K562 (cell line): ENCODE measurements around the gene WSCD2. TPM values are rescaled to one million over a fixed set of nuclear protein-coding genes. Genes with fewer than 3 reads are reported as not detected.

Experiments used
- BCLAF1 ChIP-seq, 2 experiments: fragments of 450-650 bp in 1 of 2; IDR thresholded peaks; 2 replicates each; pipeline ENCODE4 v1.6.1; 2011 to 2017; ENCODE audit warnings: low read depth in 2 of 2, antibody characterized with exemption in 1 of 2, borderline replicate concordance in 1 of 2, low read length in 1 of 2, mild to moderate bottlenecking in 1 of 2, mixed read lengths in 1 of 2; ENCODE audit not compliant: control insufficient read depth in 1 of 2
- ELF4 ChIP-seq: fragments of 450-650 bp; formaldehyde crosslinking; IDR thresholded peaks from 2 replicates; pipeline ENCODE4 v1.4.0; 2022; ENCODE audit warnings: missing genetic modification characterization
- ETV1 ChIP-seq: fragments of 450-650 bp; conservative IDR thresholded peaks from 2 replicates; pipeline ENCODE4 v1.6.1; 2016; ENCODE audit warnings: missing genetic modification characterization, control low read depth, low read depth, missing compliant biosample characterization
- MIER1 ChIP-seq: fragments of 450-650 bp; IDR thresholded peaks from 2 replicates; pipeline ENCODE4 v1.6.1; 2016; ENCODE audit warnings: antibody characterized with exemption, mild to moderate bottlenecking, low read depth
- MITF ChIP-seq: IDR thresholded peaks from 2 replicates; pipeline ENCODE4 v1.6.1; 2014; ENCODE audit warnings: antibody characterized with exemption
- NBN ChIP-seq: fragments of 450-650 bp; IDR thresholded peaks from 2 replicates; pipeline ENCODE4 v1.6.1; 2016; ENCODE audit warnings: low read depth, mild to moderate bottlenecking
- NFRKB ChIP-seq: fragments of 450-650 bp; IDR thresholded peaks from 2 replicates; pipeline ENCODE4 v1.6.1; 2016; ENCODE audit warnings: low read depth
- XRCC5 ChIP-seq: fragments of 200-400 bp; formaldehyde crosslinking; IDR thresholded peaks from 2 replicates; pipeline ENCODE4 v1.6.1; 2017; ENCODE audit warnings: low read depth, mild to moderate bottlenecking, low read length
- ZBTB1 ChIP-seq: sonication (generic); formaldehyde crosslinking; IDR thresholded peaks from 2 replicates; pipeline ENCODE4 v1.8.1; 2023; ENCODE audit warnings: missing genetic modification reagents, low read depth, mild to moderate bottlenecking, borderline replicate concordance
- ZNF57 ChIP-seq: fragments of 450-650 bp; formaldehyde crosslinking; IDR thresholded peaks from 2 replicates; pipeline ENCODE4 v1.4.0; 2020; ENCODE audit warnings: mild to moderate bottlenecking, moderate library complexity
- ZNF79 ChIP-seq: fragments of 250-450 bp; sonication (Bioruptor Pico); IDR thresholded peaks from 2 replicates; pipeline ENCODE4 v1.4.0; 2020; ENCODE audit warnings: low read depth, mild to moderate bottlenecking, moderate library complexity
- polyA plus RNA-seq, 8 experiments: library from polyadenylated mRNA; depleted of rRNA in 4 of 8; stranded (reverse) in 5 of 8; unstranded in 3 of 8; fragments of >200 nt; fragmentation: Nextera tagmentation in 2 of 8; fragmentation: Illumina TruSeq in 1 of 8; extraction: Ambion mirVana in 2 of 8; extraction: Trizol in 1 of 8; gene quantifications; 2 replicates each; pipeline versions ENCODE4 v1.2.1 to v1.2.3, GENCODE V29; 2011 to 2014; ENCODE audit warnings: inconsistent platforms in 1 of 8, missing spikeins in 1 of 8
- total RNA-seq, 7 experiments: library from RNA; depleted of rRNA in 6 of 7; stranded (reverse); fragments of >200 nt in 6 of 7; fragmentation: Illumina TruSeq in 2 of 7; extraction: Trizol in 2 of 7; gene quantifications; 2 replicates each; pipeline versions ENCODE4 v1.2.1 to v1.2.3, GENCODE V29; 2011 to 2021; ENCODE audit warnings: low replicate concordance in 1 of 7
- TF ChIP-seq, protein P1 (sequence below): fragments of 450-650 bp; IDR thresholded peaks from 2 replicates; pipeline ENCODE4 v1.7.1; 2018; ENCODE audit warnings: mild to moderate bottlenecking, low read depth; ENCODE audit not compliant: partially characterized antibody
- TF ChIP-seq, protein P2 (sequence below): fragments of 250-450 bp; sonication (Bioruptor Pico); IDR thresholded peaks from 2 replicates; pipeline ENCODE4 v1.5.1; 2021; ENCODE audit warnings: mild to moderate bottlenecking
- TF ChIP-seq, protein P3 (sequence below), 2 experiments: fragments of 150-350 bp in 1 of 2; IDR thresholded peaks; 2 replicates each; pipeline ENCODE4 v1.6.1; 2012 to 2016; ENCODE audit warnings: low read depth in 2 of 2, low read length in 2 of 2, mild to moderate bottlenecking in 1 of 2, moderate library complexity in 1 of 2

WSCD2 gene
- total and polyA plus RNA-seq, 9 of the 15 experiments (the other 6 are each of a cell fraction or from before 2014, with no cell fraction given), result 0.72 to 14.1 (median 4.0) TPM

- TF ChIP-seq ZNF79 (CRISPR knock-in tag) (no peak), ZBTB1 (CRISPR knock-in tag) (no peak), ZNF57 (CRISPR knock-in tag) (no peak), MIER1 (no peak), MITF (no peak), ETV1 (0 out of 2 replicates have a peak, but pooled peaks have one; percentile 10), XRCC5 (no peak), BCLAF1 (IDR thresholded peaks at IDR 0.05; ENCODE audit: borderline replicate concordance in 1 of 2, control insufficient read depth in 1 of 2, low read depth in 2 of 2, low read length in 1 of 2) (no peak), NBN (no peak), NFRKB (no peak), ELF4 (CRISPR knock-in tag) (no peak)
- TF ChIP-seq, protein P1, sequence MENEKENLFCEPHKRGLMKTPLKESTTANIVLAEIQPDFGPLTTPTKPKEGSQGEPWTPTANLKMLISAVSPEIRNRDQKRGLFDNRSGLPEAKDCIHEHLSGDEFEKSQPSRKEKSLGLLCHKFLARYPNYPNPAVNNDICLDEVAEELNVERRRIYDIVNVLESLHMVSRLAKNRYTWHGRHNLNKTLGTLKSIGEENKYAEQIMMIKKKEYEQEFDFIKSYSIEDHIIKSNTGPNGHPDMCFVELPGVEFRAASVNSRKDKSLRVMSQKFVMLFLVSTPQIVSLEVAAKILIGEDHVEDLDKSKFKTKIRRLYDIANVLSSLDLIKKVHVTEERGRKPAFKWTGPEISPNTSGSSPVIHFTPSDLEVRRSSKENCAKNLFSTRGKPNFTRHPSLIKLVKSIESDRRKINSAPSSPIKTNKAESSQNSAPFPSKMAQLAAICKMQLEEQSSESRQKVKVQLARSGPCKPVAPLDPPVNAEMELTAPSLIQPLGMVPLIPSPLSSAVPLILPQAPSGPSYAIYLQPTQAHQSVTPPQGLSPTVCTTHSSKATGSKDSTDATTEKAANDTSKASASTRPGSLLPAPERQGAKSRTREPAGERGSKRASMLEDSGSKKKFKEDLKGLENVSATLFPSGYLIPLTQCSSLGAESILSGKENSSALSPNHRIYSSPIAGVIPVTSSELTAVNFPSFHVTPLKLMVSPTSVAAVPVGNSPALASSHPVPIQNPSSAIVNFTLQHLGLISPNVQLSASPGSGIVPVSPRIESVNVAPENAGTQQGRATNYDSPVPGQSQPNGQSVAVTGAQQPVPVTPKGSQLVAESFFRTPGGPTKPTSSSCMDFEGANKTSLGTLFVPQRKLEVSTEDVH, result no peak
- TF ChIP-seq, protein P2, sequence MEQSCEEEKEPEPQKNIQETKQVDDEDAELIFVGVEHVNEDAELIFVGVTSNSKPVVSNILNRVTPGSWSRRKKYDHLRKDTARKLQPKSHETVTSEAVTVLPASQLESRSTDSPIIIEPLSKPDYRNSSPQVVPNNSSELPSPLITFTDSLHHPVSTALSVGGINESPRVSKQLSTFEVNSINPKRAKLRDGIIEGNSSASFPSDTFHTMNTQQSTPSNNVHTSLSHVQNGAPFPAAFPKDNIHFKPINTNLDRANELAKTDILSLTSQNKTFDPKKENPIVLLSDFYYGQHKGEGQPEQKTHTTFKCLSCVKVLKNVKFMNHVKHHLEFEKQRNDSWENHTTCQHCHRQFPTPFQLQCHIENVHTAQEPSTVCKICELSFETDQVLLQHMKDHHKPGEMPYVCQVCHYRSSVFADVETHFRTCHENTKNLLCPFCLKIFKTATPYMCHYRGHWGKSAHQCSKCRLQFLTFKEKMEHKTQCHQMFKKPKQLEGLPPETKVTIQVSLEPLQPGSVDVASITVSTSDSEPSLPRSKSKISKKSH (CRISPR knock-in tag), result no peak
- TF ChIP-seq, protein P3, sequence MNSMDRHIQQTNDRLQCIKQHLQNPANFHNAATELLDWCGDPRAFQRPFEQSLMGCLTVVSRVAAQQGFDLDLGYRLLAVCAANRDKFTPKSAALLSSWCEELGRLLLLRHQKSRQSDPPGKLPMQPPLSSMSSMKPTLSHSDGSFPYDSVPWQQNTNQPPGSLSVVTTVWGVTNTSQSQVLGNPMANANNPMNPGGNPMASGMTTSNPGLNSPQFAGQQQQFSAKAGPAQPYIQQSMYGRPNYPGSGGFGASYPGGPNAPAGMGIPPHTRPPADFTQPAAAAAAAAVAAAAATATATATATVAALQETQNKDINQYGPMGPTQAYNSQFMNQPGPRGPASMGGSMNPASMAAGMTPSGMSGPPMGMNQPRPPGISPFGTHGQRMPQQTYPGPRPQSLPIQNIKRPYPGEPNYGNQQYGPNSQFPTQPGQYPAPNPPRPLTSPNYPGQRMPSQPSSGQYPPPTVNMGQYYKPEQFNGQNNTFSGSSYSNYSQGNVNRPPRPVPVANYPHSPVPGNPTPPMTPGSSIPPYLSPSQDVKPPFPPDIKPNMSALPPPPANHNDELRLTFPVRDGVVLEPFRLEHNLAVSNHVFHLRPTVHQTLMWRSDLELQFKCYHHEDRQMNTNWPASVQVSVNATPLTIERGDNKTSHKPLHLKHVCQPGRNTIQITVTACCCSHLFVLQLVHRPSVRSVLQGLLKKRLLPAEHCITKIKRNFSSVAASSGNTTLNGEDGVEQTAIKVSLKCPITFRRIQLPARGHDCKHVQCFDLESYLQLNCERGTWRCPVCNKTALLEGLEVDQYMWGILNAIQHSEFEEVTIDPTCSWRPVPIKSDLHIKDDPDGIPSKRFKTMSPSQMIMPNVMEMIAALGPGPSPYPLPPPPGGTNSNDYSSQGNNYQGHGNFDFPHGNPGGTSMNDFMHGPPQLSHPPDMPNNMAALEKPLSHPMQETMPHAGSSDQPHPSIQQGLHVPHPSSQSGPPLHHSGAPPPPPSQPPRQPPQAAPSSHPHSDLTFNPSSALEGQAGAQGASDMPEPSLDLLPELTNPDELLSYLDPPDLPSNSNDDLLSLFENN (IDR thresholded peaks at IDR 0.05; ENCODE audit: low read depth in 2 of 2, low read length in 2 of 2), result no peak
Observed at GRCh38 chr12:108109954-108110353, 19.1 kb upstream of the WSCD2 start (continued).
